HEK293 (cell line): Measurements from ENCODE around the gene CFAP45.

Experiments used
- CTCF ChIA-PET: fragments of 350-600 bp; formaldehyde crosslinking; extraction: SDS; loops from one replicate; lab custom pipeline; 2021; ENCODE audit warnings: antibody characterized with exemption; lab: Yijun Ruan, JAX
- POLR2A ChIA-PET: fragments of 300-600 bp; formaldehyde crosslinking; extraction: SDS; loops from one replicate; lab custom pipeline; 2020; ENCODE audit warnings: antibody characterized with exemption, inconsistent platforms; lab: Yijun Ruan, JAX
- H3K27ac ChIP-seq: fragments of 200-500 bp; sonication (Bioruptor generic); 2 replicates; pipeline ENCODE4 v1.5.1; 2014; ENCODE audit warnings: low read depth, low read length, control low read depth, inconsistent platforms; ENCODE audit errors: extremely low read depth
- H3K36me3 ChIP-seq, 2 experiments: fragments of 200-500 bp in 1 of 2; sonication (Bioruptor generic) in 1 of 2; 1 replicate in 1 of 2; 2 replicates in 1 of 2; pipeline ENCODE4 v1.5.1; 2014 to 2017; ENCODE audit warnings: inconsistent platforms in 2 of 2, low read length in 2 of 2; ENCODE audit not compliant: control insufficient read depth in 2 of 2, insufficient read depth in 1 of 2
- H3K4me1 ChIP-seq: fragments of 200-500 bp; sonication (Bioruptor generic); 2 replicates; pipeline ENCODE4 v1.5.1; 2014; ENCODE audit warnings: mild to moderate bottlenecking, low read length, inconsistent platforms; ENCODE audit not compliant: control insufficient read depth, insufficient read depth
- H3K4me3 ChIP-seq: 2 replicates; pipeline ENCODE4 v1.5.1; 2011; ENCODE audit warnings: low read depth, mild to moderate bottlenecking, control low read depth, low read length, moderate library complexity
- H3K9me3 ChIP-seq: fragments of 200-500 bp; sonication (Bioruptor generic); 2 replicates; pipeline ENCODE4 v1.5.1; 2014; ENCODE audit warnings: low read depth, low read length, inconsistent platforms; ENCODE audit not compliant: control insufficient read depth, insufficient read depth
- EGR2 ChIP-seq: fragments of 450-650 bp; formaldehyde crosslinking; IDR thresholded peaks from 2 replicates; pipeline ENCODE4 v1.5.1; 2016; ENCODE audit warnings: low read depth, missing biosample characterization, missing genetic modification characterization
- SP2 ChIP-seq: fragments of 450-650 bp; formaldehyde crosslinking; IDR thresholded peaks from 2 replicates; pipeline ENCODE4 v1.5.1; 2016; ENCODE audit warnings: missing biosample characterization, missing genetic modification characterization
- TCF7L2 ChIP-seq: IDR thresholded peaks from 2 replicates; pipeline ENCODE4 v1.6.1; 2011; ENCODE audit warnings: low read depth, mild to moderate bottlenecking, inconsistent platforms, low read length, moderate library complexity, borderline replicate concordance
- ZBTB8A ChIP-seq: fragments of 450-650 bp; formaldehyde crosslinking; IDR thresholded peaks from 2 replicates; pipeline ENCODE4 v1.5.1; 2016; ENCODE audit warnings: missing biosample characterization, missing genetic modification characterization
- ZFP37 ChIP-seq: fragments of 450-650 bp; formaldehyde crosslinking; IDR thresholded peaks from 2 replicates; pipeline ENCODE4 v1.5.1; 2016; ENCODE audit warnings: missing biosample characterization, missing genetic modification characterization
- ZNF133 ChIP-seq: fragments of 450-650 bp; formaldehyde crosslinking; IDR thresholded peaks from 2 replicates; pipeline ENCODE4 v1.5.1; 2016; ENCODE audit warnings: missing biosample characterization, missing genetic modification characterization
- ZNF214 ChIP-seq: fragments of 450-650 bp; formaldehyde crosslinking; IDR thresholded peaks from 2 replicates; pipeline ENCODE4 v1.5.1; 2017; ENCODE audit warnings: missing biosample characterization, mild to moderate bottlenecking, missing genetic modification characterization, borderline replicate concordance
- ZNF266 ChIP-seq: fragments of 450-650 bp; formaldehyde crosslinking; IDR thresholded peaks from 2 replicates; pipeline ENCODE4 v1.5.1; 2016; ENCODE audit warnings: missing biosample characterization, missing genetic modification characterization, low read depth
- ZNF585B ChIP-seq: fragments of 450-650 bp; formaldehyde crosslinking; IDR thresholded peaks from 2 replicates; pipeline ENCODE4 v1.5.1; 2016; ENCODE audit warnings: missing biosample characterization, missing genetic modification characterization
- ZNF621 ChIP-seq: fragments of 450-650 bp; formaldehyde crosslinking; IDR thresholded peaks from 2 replicates; pipeline ENCODE4 v1.5.1; 2017; ENCODE audit warnings: missing biosample characterization, missing genetic modification characterization
- ZNF654 ChIP-seq: fragments of 450-650 bp; formaldehyde crosslinking; IDR thresholded peaks from 2 replicates; pipeline ENCODE4 v1.5.1; 2016; ENCODE audit warnings: low read depth, missing biosample characterization, missing genetic modification characterization
- ZNF843 ChIP-seq: fragments of 450-650 bp; formaldehyde crosslinking; IDR thresholded peaks from 2 replicates; pipeline ENCODE4 v1.5.1; 2016; ENCODE audit warnings: missing biosample characterization, missing genetic modification characterization
- TF ChIP-seq, protein P1 (sequence below): fragments of 450-650 bp; formaldehyde crosslinking; IDR thresholded peaks from 2 replicates; pipeline ENCODE4 v1.5.1; 2016; ENCODE audit warnings: missing biosample characterization, missing genetic modification characterization
- TF ChIP-seq, protein P2 (sequence below): IDR thresholded peaks from 2 replicates; pipeline ENCODE4 v1.6.1; 2011; ENCODE audit warnings: mild to moderate bottlenecking, low read depth, low read length, borderline replicate concordance
- TF ChIP-seq, protein P3 (sequence below): fragments of 450-650 bp; formaldehyde crosslinking; IDR thresholded peaks from 2 replicates; pipeline ENCODE4 v1.5.1; 2016; ENCODE audit warnings: missing biosample characterization, missing genetic modification characterization
- TF ChIP-seq, protein P4 (sequence below): fragments of 450-650 bp; formaldehyde crosslinking; IDR thresholded peaks from 2 replicates; pipeline ENCODE4 v1.5.1; 2016; ENCODE audit warnings: missing biosample characterization, missing genetic modification characterization
- TF ChIP-seq, protein P5 (sequence below): fragments of 450-650 bp; formaldehyde crosslinking; IDR thresholded peaks from 2 replicates; pipeline ENCODE4; 2016; ENCODE audit warnings: missing biosample characterization, missing genetic modification characterization
- TF ChIP-seq, protein P6 (sequence below): fragments of 450-650 bp; formaldehyde crosslinking; IDR thresholded peaks from 2 replicates; pipeline ENCODE4 v1.5.1; 2016; ENCODE audit warnings: missing biosample characterization, missing genetic modification characterization

The CFAP45 gene

DNA sequence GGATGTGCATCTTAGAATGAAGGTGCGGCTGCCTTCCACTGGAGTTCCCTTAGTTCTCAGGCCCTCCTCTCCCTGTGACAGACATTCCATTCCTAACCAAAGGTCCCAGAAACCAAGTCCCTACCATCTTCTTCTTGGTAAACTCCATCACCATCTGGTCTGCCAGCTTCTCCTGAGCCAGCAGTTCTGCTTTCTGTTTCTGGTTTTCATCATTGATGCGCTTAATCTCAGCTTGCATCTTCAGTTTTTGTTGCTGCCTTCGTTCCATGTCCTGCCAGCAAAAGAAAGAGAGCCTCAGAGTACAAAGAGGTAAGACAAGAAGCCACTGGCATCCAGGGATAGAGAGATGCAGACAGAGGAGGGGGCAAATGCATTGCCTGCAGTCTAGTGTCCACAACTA, 19.5 kb downstream of the CFAP45 start:
- CTCF ChIA-PET: interaction anchor here (0.6 to 4.5 kb wide), 6 partner anchors 10 to 516 kb away, joined by 3 to 21 read pairs (median 8); no protein-coding TSS in a partner anchor
- no peak for TF ChIP-seq SP2
- Histone ChIP-seq H3K36me3 (no peaks in the 10 kb centered on the region), H3K9me3 (no peaks in the 10 kb centered on the region), H3K4me3 (no peak overlapping the region), H3K4me1 (peaks cover 11% of the 10 kb centered on the region), H3K27ac (no peak overlapping the region)
- POLR2A ChIA-PET: no interaction called here

DNA sequence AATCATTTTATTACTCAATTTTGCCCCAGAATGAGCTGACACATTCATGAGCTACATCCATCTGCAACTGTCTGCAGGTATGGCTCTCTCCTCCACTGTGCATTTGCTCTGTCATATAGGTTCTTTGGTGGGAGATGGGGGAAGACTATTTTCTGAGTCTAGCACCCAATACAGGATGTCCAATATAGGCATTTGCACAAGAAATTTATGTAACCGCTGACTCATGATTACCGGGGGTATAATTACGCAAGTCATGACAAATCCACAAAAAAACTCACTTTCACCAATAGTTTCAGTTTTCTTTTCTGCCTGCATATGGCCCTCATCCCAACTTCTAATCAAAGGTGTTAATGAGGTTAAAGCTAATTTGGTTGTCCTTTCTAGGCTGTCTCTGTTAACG, 20.0 kb downstream of the CFAP45 start:
- ChIA-PET POLR2A (no interaction called here), CTCF (interaction anchor here (0.6 to 4.5 kb wide), 5 partner anchors 12 to 517 kb away, joined by 3 to 21 read pairs (median 7); no protein-coding TSS in a partner anchor)
- Histone ChIP-seq H3K4me1 (peaks cover 11% of the 10 kb centered on the region), H3K9me3 (no peaks in the 10 kb centered on the region), H3K4me3 (no peak overlapping the region), H3K27ac (no peak overlapping the region), H3K36me3 (no peaks in the 10 kb centered on the region)
- TF ChIP-seq, protein P1, sequence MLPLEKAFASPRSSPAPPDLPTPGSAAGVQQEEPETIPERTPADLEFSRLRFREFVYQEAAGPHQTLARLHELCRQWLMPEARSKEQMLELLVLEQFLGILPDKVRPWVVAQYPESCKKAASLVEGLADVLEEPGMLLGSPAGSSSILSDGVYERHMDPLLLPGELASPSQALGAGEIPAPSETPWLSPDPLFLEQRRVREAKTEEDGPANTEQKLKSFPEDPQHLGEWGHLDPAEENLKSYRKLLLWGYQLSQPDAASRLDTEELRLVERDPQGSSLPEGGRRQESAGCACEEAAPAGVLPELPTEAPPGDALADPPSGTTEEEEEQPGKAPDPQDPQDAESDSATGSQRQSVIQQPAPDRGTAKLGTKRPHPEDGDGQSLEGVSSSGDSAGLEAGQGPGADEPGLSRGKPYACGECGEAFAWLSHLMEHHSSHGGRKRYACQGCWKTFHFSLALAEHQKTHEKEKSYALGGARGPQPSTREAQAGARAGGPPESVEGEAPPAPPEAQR (tag by site-specific recombination): no peak
- TF ChIP-seq ZNF266: no peak
- TF ChIP-seq, protein P2, sequence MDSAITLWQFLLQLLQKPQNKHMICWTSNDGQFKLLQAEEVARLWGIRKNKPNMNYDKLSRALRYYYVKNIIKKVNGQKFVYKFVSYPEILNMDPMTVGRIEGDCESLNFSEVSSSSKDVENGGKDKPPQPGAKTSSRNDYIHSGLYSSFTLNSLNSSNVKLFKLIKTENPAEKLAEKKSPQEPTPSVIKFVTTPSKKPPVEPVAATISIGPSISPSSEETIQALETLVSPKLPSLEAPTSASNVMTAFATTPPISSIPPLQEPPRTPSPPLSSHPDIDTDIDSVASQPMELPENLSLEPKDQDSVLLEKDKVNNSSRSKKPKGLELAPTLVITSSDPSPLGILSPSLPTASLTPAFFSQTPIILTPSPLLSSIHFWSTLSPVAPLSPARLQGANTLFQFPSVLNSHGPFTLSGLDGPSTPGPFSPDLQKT: no peak
- no peak for TF ChIP-seq ZFP37
- no peak for TF ChIP-seq TCF7L2
- TF ChIP-seq ZNF585B (tag by site-specific recombination): no peak
- TF ChIP-seq, protein P3, sequence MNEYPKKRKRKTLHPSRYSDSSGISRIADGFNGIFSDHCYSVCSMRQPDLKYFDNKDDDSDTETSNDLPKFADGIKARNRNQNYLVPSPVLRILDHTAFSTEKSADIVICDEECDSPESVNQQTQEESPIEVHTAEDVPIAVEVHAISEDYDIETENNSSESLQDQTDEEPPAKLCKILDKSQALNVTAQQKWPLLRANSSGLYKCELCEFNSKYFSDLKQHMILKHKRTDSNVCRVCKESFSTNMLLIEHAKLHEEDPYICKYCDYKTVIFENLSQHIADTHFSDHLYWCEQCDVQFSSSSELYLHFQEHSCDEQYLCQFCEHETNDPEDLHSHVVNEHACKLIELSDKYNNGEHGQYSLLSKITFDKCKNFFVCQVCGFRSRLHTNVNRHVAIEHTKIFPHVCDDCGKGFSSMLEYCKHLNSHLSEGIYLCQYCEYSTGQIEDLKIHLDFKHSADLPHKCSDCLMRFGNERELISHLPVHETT (tag by site-specific recombination): no peak
- TF ChIP-seq, protein P4, sequence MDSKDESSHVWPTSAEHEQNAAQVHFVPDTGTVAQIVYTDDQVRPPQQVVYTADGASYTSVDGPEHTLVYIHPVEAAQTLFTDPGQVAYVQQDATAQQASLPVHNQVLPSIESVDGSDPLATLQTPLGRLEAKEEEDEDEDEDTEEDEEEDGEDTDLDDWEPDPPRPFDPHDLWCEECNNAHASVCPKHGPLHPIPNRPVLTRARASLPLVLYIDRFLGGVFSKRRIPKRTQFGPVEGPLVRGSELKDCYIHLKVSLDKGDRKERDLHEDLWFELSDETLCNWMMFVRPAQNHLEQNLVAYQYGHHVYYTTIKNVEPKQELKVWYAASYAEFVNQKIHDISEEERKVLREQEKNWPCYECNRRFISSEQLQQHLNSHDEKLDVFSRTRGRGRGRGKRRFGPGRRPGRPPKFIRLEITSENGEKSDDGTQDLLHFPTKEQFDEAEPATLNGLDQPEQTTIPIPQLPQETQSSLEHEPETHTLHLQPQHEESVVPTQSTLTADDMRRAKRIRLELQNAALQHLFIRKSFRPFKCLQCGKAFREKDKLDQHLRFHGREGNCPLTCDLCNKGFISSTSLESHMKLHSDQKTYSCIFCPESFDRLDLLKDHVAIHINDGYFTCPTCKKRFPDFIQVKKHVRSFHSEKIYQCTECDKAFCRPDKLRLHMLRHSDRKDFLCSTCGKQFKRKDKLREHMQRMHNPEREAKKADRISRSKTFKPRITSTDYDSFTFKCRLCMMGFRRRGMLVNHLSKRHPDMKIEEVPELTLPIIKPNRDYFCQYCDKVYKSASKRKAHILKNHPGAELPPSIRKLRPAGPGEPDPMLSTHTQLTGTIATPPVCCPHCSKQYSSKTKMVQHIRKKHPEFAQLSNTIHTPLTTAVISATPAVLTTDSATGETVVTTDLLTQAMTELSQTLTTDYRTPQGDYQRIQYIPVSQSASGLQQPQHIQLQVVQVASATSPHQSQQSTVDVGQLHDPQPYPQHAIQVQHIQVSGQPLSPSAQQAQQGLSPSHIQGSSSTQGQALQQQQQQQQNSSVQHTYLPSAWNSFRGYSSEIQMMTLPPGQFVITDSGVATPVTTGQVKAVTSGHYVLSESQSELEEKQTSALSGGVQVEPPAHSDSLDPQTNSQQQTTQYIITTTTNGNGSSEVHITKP: no peak
- TF ChIP-seq ZNF843 (tag by site-specific recombination): no peak
- TF ChIP-seq, protein P5, sequence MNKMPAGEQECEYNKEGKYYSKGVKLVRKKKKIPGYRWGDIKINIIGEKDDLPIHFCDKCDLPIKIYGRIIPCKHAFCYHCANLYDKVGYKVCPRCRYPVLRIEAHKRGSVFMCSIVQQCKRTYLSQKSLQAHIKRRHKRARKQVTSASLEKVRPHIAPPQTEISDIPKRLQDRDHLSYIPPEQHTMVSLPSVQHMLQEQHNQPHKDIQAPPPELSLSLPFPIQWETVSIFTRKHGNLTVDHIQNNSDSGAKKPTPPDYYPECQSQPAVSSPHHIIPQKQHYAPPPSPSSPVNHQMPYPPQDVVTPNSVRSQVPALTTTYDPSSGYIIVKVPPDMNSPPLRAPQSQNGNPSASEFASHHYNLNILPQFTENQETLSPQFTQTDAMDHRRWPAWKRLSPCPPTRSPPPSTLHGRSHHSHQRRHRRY (tag by site-specific recombination): no peak
- no peak for TF ChIP-seq EGR2 (tag by site-specific recombination)
- TF ChIP-seq, protein P6, sequence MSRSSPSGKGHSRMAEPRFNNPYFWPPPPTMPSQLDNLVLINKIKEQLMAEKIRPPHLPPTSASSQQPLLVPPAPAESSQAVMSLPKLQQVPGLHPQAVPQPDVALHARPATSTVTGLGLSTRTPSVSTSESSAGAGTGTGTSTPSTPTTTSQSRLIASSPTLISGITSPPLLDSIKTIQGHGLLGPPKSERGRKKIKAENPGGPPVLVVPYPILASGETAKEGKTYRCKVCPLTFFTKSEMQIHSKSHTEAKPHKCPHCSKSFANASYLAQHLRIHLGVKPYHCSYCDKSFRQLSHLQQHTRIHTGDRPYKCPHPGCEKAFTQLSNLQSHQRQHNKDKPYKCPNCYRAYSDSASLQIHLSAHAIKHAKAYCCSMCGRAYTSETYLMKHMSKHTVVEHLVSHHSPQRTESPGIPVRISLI: no peak
- no peak for TF ChIP-seq ZNF654 (tag by site-specific recombination)
- TF ChIP-seq ZBTB8A (tag by site-specific recombination): no peak
- no peak for TF ChIP-seq ZNF214 (tag by site-specific recombination)
- TF ChIP-seq ZNF133: no peak
- TF ChIP-seq ZNF621 (tag by site-specific recombination): no peak
